Measurements from ENCODE around the gene PPWD1.
A peak's percentile ranks its signal among the peaks of the same experiment; 100 is the strongest.
"Not testable (repeated sequence)": the region's sequence is repeated elsewhere in the genome, so short reads cannot be mapped to it uniquely, and the experiment has no call there.

The PPWD1 gene

DNA sequence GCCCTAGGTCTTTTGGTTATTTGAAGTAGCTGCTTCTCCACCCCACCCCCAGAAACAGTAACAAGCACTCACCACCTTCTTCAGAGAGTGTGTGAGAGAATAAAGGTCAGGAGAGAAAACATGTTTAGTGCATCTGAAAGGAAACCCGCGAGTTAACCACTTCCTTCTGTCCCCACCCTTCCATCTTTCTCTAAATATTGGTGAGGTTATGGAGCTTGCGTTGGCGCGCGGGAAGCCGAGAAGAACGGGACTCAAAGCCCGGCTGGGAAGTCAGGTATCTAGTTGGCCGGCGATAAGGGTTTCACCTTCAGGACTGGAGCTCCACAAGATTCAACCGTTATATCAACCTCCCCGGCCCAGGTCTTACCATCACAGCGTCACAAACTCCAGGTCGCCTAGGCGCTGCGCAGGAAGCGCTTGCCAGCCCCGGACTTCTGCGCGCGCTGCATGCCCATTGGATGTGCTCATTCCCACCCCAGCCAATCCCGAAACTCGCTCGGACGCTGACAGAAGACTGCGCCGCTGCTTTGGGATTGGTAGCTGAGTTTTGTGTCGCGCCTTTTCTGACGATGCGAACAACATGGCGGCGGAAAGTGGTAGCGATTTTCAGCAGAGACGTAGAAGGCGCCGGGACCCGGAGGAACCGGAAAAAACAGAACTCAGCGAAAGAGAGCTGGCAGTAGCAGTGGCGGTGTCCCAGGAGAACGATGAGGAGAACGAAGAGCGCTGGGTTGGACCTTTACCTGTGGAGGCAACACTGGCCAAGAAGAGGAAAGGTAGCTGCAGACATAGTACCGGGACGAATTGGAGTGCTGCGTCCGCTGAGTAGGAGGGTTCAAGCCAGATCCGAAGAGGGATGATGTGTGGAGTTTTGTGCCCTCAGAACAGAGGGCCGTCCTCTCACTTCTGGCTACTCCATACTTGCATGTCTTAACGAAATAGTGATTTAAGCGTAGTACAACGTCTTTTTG lies at the start of gene PPWD1, which contains the start of gene CENPK:
TSS of gene PPWD1 (plus strand) at position 566 of the 971 bp plus-strand sequence. CDS start at position 581, 15 bp downstream.
TSS of gene CENPK (minus strand) at position 438 of the 971 bp plus-strand sequence. CDS start 8,261 bp downstream, outside the sequence.
- peak; percentile 97 for DNase-seq

DNA sequence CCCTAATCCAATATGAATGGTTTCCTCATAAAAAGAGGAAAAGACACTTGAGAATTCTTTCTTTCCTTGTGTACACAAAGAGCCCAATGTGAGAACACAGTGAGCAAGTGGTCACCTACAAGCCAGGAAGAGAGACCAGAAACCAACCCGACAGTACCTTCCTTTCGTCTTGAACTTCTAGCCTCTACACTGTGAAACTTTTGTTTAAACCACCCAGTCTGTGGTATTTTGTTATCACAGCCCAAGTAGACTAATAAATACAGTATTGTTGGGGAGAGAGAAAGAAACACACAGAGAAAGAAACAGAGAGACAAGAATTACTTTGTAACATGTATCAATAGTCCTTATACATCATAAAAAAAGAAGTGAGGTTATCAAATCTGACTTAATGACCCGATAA lies 37.4 kb upstream of the PPWD1 start:
- DNase-seq, result no peak

DNA sequence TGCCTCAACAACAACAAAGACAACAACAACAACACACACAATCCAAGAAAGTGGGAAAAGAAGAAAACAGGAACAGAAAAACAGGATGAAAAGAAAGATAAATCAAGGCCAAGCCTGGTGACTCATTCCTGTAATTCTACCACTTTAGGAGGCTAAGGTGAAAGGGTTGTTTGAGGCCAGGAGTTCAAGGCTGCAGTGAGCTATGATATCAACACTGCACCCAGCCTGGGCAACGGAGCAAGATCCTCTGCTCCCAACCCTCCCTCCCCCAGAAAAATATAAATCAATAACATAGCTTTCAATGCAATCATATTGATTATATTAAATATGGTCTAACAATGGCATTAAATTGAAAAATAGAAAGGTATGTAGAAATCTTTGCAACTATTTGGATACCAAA lies 32.2 kb upstream of the PPWD1 start:
- no peak for DNase-seq

DNA sequence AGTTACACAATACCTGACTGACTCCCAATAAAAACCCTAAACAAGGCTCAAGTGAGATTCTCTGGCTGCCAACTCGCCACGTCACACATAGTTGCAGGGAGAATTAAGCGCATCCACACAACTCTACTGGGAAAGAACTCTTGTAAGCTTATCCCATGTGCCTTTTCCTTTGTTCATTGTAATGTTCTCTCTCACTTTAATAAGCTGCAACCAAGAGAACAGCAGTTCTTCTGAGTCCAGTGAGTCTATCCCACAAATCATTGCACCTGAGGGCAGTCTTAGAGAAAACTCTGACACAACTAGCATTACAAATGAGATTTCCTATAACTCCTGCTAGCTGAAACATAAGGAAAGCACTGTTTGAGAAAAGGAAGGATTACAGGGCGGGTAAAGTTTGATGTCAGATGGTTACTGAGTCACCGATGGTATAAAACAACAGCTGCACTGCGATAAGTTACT lies 27.5 kb upstream of the PPWD1 start:
- DNase-seq, result no peak

DNA sequence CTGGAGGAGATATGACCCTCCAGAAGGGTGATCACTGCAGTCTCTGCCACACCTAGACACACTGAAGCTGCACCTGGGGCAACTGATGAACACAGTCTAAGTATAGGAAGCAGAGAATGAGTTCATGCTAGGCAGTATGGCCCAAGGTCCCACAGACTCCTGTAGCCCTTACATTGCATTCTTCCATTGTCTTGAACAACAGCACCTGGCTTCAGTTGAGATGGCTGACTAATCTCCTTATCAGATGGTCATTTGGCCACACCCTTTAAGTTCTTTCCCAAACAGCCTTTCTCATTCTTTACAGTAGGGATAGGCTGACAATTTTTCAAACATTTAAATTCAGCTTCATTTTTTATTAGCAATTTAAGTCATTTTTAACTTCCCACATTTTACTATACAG lies 23.3 kb upstream of the PPWD1 start:
- peak; percentile 19 for DNase-seq

DNA sequence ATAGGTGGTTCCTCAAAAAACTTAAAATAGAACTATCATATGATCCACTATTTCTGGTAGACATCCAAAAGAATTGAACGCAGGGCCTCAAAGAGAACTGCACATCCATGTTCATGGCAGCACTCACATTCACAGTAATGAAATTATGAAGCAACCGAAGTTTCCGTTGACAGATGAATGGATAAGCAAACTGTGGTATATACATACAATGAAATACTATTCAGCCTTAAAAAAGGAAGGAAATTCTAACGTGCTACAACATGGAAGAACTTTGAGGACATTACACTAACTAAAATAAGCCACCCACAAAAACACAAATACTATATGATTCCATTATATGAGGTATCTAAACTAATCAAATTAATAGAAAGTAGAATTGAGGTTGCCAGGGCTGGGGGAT lies 18.6 kb upstream of the PPWD1 start:
- DNase-seq, result no peak

DNA sequence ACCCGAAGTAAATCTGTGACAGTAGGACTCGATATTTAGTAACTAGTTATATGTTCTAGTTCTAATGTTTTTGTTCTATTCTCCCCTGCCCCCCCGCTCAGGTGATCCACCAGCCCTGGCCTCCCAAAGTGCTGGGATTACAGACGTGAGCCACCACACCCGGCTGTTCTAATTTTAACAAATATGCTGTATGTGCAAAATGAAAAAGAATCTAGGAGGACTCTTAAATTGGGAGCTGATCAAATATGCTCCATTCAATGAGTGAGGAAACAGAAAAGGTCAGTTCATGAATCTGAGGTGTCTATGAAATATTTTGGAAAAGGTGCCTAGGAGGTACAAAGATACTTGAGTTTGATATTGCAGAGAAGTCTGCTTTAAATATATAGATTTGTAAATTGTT lies 17.0 kb upstream of the PPWD1 start:
- no peak for DNase-seq

DNA sequence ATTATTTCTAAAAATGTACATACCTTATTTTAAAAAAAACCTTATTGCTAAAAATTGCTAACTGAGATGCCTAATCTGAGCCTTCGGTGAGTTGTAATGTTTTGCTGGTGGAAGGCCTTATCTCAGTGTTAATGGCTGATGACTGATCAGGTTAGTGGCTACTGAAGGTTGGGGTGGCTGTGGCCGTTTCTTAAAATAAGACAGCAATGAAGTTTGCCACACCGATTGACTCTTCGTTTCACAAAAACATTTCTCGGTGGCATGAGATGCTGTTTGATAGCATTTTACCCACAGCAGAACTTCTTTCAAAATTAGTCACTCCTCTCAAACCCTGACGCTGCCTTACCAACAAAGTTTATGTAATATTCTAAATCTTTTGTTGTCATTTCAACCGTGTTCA lies 14.8 kb upstream of the PPWD1 start:
- no peak for DNase-seq

DNA sequence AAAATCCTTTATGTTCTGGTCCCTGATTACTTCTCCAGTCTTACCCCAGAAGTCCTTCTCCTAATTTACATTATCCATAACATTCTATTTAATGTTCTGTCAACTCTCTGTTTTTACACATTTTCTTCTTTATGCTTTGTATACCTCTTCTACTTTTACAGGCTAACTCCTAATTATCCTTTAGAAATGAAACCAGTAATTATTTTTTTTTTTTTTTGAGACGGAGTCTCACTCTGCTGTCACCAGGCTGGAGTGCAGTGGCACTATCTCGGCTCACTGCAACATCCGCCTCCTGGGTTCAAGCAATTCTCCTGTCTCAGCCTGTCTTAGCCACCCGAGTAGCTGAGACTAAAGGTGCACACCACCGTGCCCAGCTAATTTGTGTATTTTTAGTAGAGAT lies 9.2 kb upstream of the PPWD1 start:
- no peak for DNase-seq

DNA sequence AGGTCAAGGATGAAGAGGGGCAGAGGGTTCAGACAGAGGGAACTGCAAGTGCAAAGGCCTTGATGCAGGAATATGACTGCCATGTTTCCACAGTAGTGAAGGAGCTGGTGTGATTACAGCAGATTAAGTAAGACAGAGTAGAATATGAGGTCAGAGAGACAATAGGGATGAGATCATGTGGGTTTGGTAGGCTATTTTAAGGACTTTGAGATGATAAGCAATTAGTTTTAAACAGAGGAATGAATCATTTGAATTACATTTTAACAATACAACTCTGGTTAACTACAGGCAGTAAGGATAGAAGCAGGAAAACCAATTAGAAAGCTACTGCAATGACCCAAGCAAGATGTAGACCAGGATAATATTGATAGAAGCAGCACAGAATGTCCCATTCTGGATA lies 7.8 kb upstream of the PPWD1 start:
- peak; percentile 37 for DNase-seq

DNA sequence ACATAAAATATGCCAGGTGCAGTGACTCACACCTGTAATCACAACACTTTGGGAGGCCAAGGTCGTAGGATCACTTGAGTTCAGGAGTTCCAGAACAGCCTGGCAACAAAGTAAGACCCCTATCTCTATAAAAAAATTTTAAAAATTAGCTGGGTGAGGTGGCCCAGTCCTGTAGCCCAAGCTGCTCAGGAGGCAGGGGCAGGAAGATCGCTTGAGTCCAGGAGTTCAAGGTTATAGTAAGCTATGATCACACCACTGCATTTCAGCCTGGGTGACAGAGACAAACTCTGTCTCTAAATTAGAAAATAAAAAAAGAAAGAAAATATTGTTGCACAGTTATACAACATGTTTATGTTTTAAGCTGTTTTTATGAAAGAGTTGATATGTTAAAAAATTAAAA lies 6.9 kb upstream of the PPWD1 start:
- no peak for DNase-seq

DNA sequence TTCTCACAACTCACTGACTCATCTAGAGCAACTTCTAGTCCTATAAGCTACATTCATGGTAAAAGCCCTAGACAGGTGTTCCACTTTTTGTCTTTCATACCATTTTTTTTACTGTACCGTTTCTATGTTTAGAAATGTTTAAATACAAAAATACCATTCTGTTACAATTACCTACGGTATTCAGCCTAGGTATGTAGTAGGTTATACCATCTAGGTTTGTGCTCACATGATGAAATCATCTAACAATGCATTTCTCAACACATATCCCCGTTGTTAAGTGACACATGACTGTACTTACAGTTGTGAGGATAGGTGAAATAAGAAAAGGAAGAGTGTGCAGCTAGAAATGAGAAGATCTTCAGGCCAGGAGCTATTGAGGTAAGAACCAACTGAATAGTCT lies 6.4 kb upstream of the PPWD1 start:
- DNase-seq, result no peak

DNA sequence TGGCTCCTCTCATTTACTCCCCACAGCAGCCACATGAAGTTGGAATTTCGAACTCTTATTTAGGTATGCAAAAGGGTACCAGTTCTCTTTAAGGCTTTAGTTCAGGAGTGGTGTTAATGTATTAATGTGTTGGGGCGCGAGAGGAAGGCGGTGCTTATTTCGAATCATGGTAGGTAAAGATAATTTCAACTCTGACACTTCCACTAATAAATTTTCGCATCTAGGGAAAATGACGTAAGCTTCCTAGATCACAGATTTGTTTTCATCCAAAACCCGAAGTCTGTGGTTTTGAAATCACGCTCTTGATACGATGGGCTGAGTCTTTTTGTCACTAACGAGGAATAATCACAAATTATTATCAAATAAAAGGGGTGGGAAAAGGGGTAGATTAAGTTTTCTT lies 681 bp downstream of the PPWD1 start:
- DNase-seq, result no peak

DNA sequence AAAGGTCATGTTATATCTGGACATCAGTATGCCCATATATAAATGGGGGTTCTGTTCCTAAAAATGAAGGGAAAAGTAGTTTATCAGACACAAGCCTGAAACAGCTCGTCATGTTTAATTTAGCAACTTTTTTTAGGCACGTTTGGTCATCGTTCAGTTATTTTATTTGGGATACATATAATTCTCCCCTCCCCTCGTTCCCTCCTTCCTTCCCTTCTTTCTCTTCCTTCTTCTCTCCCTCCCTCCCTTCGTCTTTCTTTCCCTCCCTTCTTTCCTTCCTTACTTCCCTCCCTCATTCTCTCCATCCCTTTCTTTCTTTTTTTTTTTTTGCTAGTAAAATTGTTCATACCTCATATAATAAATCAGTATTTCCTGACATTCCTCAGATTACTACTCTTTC lies 3.4 kb downstream of the PPWD1 start:
- no peak for DNase-seq

DNA sequence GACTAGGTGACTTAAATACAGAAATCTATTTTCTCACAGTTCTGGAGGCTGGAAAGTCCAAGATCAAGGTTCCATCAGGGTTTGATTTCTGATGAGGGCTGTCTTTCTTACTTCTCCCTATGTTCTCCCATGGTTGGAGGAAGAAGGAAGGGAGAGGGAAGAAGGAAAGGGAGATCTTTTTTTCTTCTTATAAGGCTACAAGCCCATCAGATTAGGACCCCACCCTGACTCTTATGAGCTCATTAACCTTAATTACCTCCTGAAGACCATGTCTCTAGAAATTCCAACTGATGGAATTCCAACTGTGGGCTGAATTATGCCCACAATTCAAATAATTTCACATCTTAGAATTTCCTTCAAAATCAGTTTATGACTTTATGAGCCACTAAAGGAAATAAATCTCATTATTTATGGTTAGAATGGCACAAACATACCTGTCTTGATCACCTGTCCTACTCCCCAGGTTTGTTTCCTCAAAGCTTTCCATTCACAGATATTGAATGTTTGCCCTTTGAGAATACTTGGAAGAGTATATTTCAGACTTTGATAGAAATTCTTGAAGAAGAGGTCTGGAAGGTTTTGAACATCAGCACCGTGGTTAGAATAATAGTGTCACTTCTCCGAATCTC lies 7.6 kb downstream of the PPWD1 start:
- no peak for DNase-seq

DNA sequence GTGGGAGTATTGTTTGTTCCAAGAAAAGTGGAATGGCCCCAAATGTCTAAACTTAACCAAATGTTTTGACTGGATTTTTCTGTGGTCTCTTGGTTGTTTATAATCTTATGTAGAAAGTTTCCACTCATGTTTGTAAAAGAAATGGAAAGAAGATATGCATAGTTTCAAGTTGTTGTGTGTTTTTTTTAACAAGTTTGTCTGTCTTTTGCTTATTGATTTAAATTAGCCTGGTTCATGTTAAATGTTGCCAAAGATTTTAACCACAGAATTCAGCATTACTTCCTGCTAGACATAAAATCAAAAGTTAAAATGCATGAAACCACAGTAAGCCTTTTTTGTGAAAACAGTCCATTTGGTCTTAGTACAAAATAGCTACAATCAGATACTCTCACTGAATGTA lies 14.0 kb downstream of the PPWD1 start:
- DNase-seq, result no peak

DNA sequence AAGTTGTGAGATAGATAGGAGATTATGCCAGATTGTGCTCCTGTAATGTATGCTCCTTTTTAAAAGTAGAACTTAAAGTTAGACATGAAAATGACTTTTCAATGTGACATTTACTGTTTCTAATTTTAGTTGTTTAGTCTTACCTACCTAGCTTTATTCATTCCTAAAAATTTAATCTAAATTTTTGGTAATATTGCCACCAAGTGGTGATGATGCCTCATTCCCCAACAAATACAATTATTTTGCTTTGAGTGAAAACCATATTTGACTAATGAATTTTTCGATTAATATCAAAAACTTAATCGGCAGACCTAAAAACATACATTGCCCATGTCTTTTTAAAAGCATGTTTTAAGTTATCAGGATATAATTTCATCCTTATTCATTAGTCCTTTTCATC lies 25.6 kb downstream of the PPWD1 start:
- DNase-seq, result no peak

DNA sequence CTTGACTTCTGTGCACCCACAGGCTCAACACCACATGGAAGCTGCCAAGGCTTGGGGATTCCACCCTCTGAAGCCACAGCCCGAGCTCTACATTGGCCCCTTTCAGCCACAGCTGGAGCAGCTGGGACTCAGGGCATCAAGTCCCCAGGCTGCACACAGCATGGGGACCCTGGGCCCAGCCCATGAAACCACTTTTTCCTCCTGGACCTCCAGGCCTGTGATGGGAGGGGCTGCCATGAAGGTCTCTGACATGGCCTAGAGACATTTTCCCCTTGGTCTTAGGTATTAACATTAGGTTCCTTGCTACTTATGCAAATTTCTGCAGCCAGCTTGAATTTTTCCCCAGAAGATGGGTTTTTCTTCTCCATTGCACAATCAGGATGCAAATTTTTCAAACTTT lies 38.7 kb downstream of the PPWD1 start:
- not testable (repeated sequence) for DNase-seq

DNA sequence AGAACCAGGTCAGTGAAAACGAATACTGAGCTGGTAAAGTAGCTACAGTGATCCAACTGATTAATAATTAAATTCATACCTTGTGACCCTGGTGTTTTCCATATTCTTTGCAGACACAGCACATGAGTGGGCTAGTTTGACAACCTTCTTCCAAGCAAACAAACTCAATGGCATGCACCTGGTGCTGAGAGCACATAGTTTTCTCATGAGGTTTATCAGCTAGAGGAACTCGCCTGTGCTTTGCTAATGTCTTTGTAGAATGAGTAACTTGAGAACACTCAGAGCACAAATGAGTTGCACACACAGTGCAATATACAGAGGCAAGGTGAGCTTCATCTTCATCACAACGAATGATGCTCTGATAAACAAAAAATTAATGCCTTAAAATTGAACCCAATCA lies 48.4 kb downstream of the PPWD1 start:
- no peak for DNase-seq

DNA sequence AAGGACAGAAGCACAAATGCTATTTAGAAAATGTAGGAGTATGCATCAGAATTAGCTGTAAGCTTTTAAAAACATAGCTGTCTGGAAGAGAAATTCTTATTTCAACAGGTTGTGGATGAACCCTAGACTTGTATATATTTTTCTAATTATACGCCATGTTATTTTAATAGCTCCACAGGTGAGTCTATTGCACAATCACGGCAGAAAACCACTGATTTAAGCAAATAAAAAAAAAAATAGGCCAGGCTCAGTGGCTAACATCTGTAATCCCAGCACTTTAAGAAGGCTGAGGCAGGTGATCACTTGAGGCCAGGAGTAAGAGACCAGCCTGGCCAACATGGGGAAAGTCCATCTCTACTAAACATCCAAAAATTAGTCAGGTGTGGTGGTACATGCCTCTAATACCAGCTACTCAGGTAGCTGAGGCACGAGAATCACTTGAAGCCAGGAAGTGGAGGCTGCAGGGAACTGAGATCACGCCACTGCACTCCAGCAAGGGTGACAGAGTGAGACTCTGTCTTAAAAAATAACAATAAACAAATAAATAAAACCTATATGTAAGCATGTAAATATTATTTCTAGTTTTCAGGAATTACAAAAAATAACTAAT lies 49.3 kb downstream of the PPWD1 start:
- no peak for DNase-seq

DNA sequence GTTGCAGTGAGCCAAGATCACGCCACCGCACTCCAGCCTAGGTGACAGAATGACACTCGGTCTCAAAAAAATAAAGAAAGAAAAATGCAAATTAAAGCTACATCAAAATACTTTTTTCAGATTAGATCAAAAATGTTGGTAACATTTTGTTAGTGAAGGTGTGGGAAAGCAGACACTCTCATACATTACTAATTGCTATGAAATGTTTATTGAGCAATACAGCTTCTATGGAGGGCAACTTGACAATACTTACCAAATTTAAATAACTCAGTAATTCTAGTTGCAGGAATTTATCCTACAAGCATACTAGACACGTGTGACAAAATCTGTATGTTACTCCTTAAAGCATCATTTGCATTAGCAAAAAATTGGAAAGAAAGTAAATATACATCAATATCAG lies 56.9 kb downstream of the PPWD1 start:
- DNase-seq, result no peak

DNA sequence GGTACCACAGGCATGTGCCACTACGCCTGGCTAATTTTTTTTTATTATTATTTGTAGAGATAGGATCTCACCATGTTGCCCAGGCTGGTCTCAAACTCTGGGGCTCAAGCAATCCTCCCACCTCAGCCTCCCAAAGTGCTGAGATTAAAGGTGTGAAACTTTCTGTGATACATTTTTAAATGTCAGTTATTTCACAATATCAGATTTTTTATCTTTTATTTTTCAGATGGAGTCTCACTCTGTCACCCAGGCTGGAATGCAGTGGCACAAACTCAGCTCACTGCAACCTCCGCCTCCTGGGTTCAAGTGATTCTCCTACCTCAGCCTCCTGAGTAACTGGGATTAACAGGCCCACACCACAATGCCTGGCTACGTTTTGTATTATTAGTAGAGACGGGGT lies 58.9 kb downstream of the PPWD1 start:
- not testable (repeated sequence) for DNase-seq

DNA sequence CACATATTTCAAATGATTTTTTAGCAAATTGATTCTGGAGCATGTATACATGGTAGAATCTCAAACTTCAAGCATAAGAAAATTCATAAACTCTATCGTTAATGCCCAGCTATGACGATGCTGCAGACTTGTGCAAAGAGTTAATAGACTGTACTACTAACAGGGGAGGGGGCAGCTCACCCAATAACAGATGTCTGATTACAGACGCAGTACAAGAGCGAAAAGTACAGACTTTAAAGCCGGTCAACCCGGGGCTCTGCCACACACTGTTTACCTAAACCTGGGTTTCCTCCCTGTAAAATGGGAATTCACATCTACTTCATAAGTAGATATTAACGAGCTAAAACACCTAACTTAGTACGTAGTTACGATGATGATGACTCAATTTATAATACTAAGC lies 60.4 kb downstream of the PPWD1 start:
- peak; percentile 38 for DNase-seq

All from OCI-M1 (cell line).